ENCODE measurements around the gene MED27.

GRCh38 chr9:132008184-132008803, 71.4 kb downstream of the MED27 start:
- TF ChIP-seq CTCF (IDR thresholded peaks at IDR 0.05) (no peak), POLR2AphosphoS5 (IDR thresholded peaks at IDR 0.05; ENCODE audit: insufficient read depth in 1 of 2, low read depth in 1 of 2) (no peak), POLR2A (IDR thresholded peaks at IDR 0.05) (no peak)
